Neural progenitor cell (in vitro differentiated cells): ENCODE results near the gene GNB2. TPM values are rescaled to one million over a fixed set of nuclear protein-coding genes. Genes with fewer than 3 reads are reported as not detected.
A peak's percentile ranks its signal among the peaks of the same experiment; 100 is the strongest.

Experiments
- DNase-seq: peaks from one replicate; pipeline ENCODE4 v3.0.0-alpha.2; 2016; ENCODE audit warnings: low spot score
- H2AFZ ChIP-seq: fragments of 200-600 bp; sonication (generic); replicated peaks from 2 replicates; pipeline ENCODE4 v1.6.1; 2016; ENCODE audit warnings: antibody characterized with exemption
- H3F3A ChIP-seq: fragments of 200-600 bp; sonication (generic); 2 replicates; pipeline ENCODE4 v1.6.1; 2016; ENCODE audit warnings: antibody characterized with exemption, low read depth
- H3K27ac ChIP-seq: fragments of 200-600 bp; sonication (generic); 2 replicates; pipeline ENCODE4 v1.5.1; 2016; ENCODE audit warnings: mild to moderate bottlenecking
- H3K27me3 ChIP-seq: fragments of 200-600 bp; sonication (generic); 2 replicates; pipeline ENCODE4 v1.6.1; 2016; ENCODE audit warnings: mild to moderate bottlenecking, moderate library complexity
- H3K36me3 ChIP-seq: fragments of 200-600 bp; sonication (generic); 2 replicates; pipeline ENCODE4 v1.5.1; 2016
- H3K4me1 ChIP-seq: fragments of 200-600 bp; sonication (generic); 2 replicates; pipeline ENCODE4 v1.6.1; 2016; ENCODE audit warnings: mixed run types
- H3K4me2 ChIP-seq: fragments of 200-600 bp; sonication (generic); 2 replicates; pipeline ENCODE4 v1.6.1; 2016
- H3K4me3 ChIP-seq: fragments of 200-600 bp; sonication (generic); 2 replicates; pipeline ENCODE4 v1.5.1; 2016
- H3K79me2 ChIP-seq: fragments of 200-600 bp; sonication (generic); 2 replicates; pipeline ENCODE4 v1.6.1; 2016; ENCODE audit warnings: low read depth
- H3K9ac ChIP-seq: fragments of 200-600 bp; sonication (generic); 2 replicates; pipeline ENCODE4 v1.6.1; 2016
- H3K9me3 ChIP-seq: fragments of 200-600 bp; sonication (generic); 2 replicates; pipeline ENCODE4 v1.5.1; 2016; ENCODE audit warnings: low read depth
- H4K20me1 ChIP-seq: fragments of 200-600 bp; sonication (generic); 2 replicates; pipeline ENCODE4 v1.6.1; 2016; ENCODE audit warnings: low read depth
- H3K27ac Mint-ChIP-seq: 3 replicates; pipeline ENCODE4 v1.8.0; 2021; ENCODE audit warnings: mixed read lengths
- H3K27me3 Mint-ChIP-seq: 2 replicates; pipeline ENCODE4 v1.8.0; 2022; ENCODE audit warnings: low read depth, mild to moderate bottlenecking, inconsistent platforms, moderate library complexity, mixed read lengths; ENCODE audit not compliant: insufficient read depth
- H3K36me3 Mint-ChIP-seq: 3 replicates; pipeline ENCODE4 v1.8.0; 2021; ENCODE audit warnings: mixed read lengths
- H3K4me1 Mint-ChIP-seq: 3 replicates; pipeline ENCODE4 v1.8.0; 2021; ENCODE audit warnings: mixed read lengths
- H3K4me3 Mint-ChIP-seq: 3 replicates; pipeline ENCODE4 v1.8.0; 2021; ENCODE audit warnings: mild to moderate bottlenecking, moderate library complexity, mixed read lengths
- H3K9me3 Mint-ChIP-seq: 3 replicates; pipeline ENCODE4 v1.8.0; 2020; ENCODE audit warnings: mixed read lengths
- CTCF ChIP-seq: fragments of 200-600 bp; sonication (generic); IDR thresholded peaks from 2 replicates; pipeline ENCODE4 v1.5.1; 2017; ENCODE audit warnings: antibody characterized with exemption, mild to moderate bottlenecking
- EZH2 ChIP-seq: fragments of 200-600 bp; sonication (generic); IDR thresholded peaks from 2 replicates; pipeline ENCODE4 v1.6.1; 2017; ENCODE audit warnings: antibody characterized with exemption, mild to moderate bottlenecking, moderate library complexity
- EZH2phosphoT487 ChIP-seq: fragments of 200-600 bp; sonication (generic); IDR thresholded peaks from 2 replicates; pipeline ENCODE4 v1.6.1; 2017; ENCODE audit warnings: antibody characterized with exemption
- total RNA-seq: library from RNA; depleted of rRNA; stranded (reverse); fragments of >200 nt; gene quantifications from 2 replicates; pipeline ENCODE4 v1.2.3, GENCODE V29; 2015; ENCODE audit warnings: low replicate concordance

The GNB2 gene
- total RNA-seq, 1 donor from 2014 or later, result 54.3 TPM

- H3K36me3 ChIP-seq, result no peaks in the 10 kb centered on the region
- H3K4me1 Mint-ChIP-seq, result peaks cover 43% of the 10 kb centered on the region
- H3K27me3 ChIP-seq, result peaks cover 20% of the 10 kb centered on the region
- peak overlapping the region; percentile 93 for H3K9ac ChIP-seq
- DNase-seq, result no peak
- H4K20me1 ChIP-seq, result peaks cover 59% of the 10 kb centered on the region
- no peak for TF ChIP-seq EZH2
- no peak for TF ChIP-seq EZH2phosphoT487
- no peak for TF ChIP-seq CTCF
- peaks cover 4% of the 10 kb centered on the region for H3K36me3 Mint-ChIP-seq
- peaks cover 21% of the 10 kb centered on the region for H3K4me1 ChIP-seq
- peak overlapping the region; percentile 98 for H3K4me2 ChIP-seq
- H3K27me3 Mint-ChIP-seq, result peaks cover 22% of the 10 kb centered on the region
- H3F3A ChIP-seq, result peaks cover 41% of the 10 kb centered on the region
- peaks cover 63% of the 10 kb centered on the region for H3K79me2 ChIP-seq
- no peak overlapping the region for H2AFZ ChIP-seq
- H3K27ac ChIP-seq, result no peak overlapping the region
- H3K4me3 Mint-ChIP-seq, result peak overlapping the region; percentile 99
- H3K9me3 ChIP-seq, result no peaks in the 10 kb centered on the region
- H3K27ac Mint-ChIP-seq, result no peak overlapping the region
- no peaks in the 10 kb centered on the region for H3K9me3 Mint-ChIP-seq
- peak overlapping the region; percentile 100 for H3K4me3 ChIP-seq
Observed at GRCh38 chr7:100692578-100692961, 19.0 kb downstream of the GNB2 start.

- peak overlapping the region; percentile 99 for H3K4me3 Mint-ChIP-seq
- Histone ChIP-seq H3K36me3 (no peaks in the 10 kb centered on the region), H3K27ac (peak overlapping the region; percentile 85), H4K20me1 (peaks cover 50% of the 10 kb centered on the region), H3K4me2 (peak overlapping the region; percentile 98), H2AFZ (no peak overlapping the region), H3K4me1 (peaks cover 21% of the 10 kb centered on the region), H3K9me3 (no peaks in the 10 kb centered on the region), H3K27me3 (peaks cover 20% of the 10 kb centered on the region), H3K9ac (peak overlapping the region; percentile 93), H3K79me2 (peaks cover 53% of the 10 kb centered on the region), H3K4me3 (peak overlapping the region; percentile 100), H3F3A (peaks cover 41% of the 10 kb centered on the region)
- DNase-seq, result peak; percentile 78
- H3K36me3 Mint-ChIP-seq, result peaks cover 4% of the 10 kb centered on the region
- TF ChIP-seq CTCF (no peak), EZH2 (no peak), EZH2phosphoT487 (no peak)
- no peaks in the 10 kb centered on the region for H3K9me3 Mint-ChIP-seq
- H3K27ac Mint-ChIP-seq, result peak overlapping the region; percentile 97
- H3K4me1 Mint-ChIP-seq, result peaks cover 41% of the 10 kb centered on the region
- H3K27me3 Mint-ChIP-seq, result peaks cover 27% of the 10 kb centered on the region
Observed at GRCh38 chr7:100693312-100694097, 20.0 kb downstream of the GNB2 start.

GRCh38 chr7:100694098-100694745 lies 20.7 kb downstream of the GNB2 start, which contains the start of gene GIGYF1:
GIGYF1 (minus strand) TSS chr7:100694250; CDS start chr7:100688238, 6,012 bp downstream.
- DNase-seq, result peak; percentile 89
- Histone ChIP-seq H3K79me2 (peaks cover 46% of the 10 kb centered on the region), H2AFZ (no peak within 1 kb of the TSS), H3K4me1 (peaks cover 21% of the 10 kb centered on the region), H3K4me3 (peak within 1 kb of the TSS; percentile 100), H3K27ac (peak within 1 kb of the TSS; percentile 85), H3K4me2 (peak within 1 kb of the TSS; percentile 98), H3K9me3 (no peaks in the 10 kb centered on the region), H3K27me3 (peaks cover 20% of the 10 kb centered on the region), H3K9ac (peak within 1 kb of the TSS; percentile 93), H3K36me3 (no peaks in the 10 kb centered on the region), H4K20me1 (peaks cover 43% of the 10 kb centered on the region), H3F3A (peaks cover 41% of the 10 kb centered on the region)
- Mint-ChIP-seq H3K9me3 (no peaks in the 10 kb centered on the region), H3K36me3 (no peaks in the 10 kb centered on the region), H3K4me3 (peak within 1 kb of the TSS; percentile 99), H3K4me1 (peaks cover 34% of the 10 kb centered on the region), H3K27ac (peak within 1 kb of the TSS; percentile 97), H3K27me3 (peaks cover 27% of the 10 kb centered on the region)
- TF ChIP-seq CTCF (no peak), EZH2 (no peak)
